Measurements from ENCODE around the gene PLAU. TPM values are rescaled to one million over a fixed set of nuclear protein-coding genes. Genes with fewer than 3 reads are reported as not detected.

Gene PLAU
- total and polyA plus RNA-seq, 9 of the 15 experiments (the other 6 are each of a cell fraction or from before 2014, with no cell fraction given), result 2.1 to 16.9 (median 3.3) TPM

DNA sequence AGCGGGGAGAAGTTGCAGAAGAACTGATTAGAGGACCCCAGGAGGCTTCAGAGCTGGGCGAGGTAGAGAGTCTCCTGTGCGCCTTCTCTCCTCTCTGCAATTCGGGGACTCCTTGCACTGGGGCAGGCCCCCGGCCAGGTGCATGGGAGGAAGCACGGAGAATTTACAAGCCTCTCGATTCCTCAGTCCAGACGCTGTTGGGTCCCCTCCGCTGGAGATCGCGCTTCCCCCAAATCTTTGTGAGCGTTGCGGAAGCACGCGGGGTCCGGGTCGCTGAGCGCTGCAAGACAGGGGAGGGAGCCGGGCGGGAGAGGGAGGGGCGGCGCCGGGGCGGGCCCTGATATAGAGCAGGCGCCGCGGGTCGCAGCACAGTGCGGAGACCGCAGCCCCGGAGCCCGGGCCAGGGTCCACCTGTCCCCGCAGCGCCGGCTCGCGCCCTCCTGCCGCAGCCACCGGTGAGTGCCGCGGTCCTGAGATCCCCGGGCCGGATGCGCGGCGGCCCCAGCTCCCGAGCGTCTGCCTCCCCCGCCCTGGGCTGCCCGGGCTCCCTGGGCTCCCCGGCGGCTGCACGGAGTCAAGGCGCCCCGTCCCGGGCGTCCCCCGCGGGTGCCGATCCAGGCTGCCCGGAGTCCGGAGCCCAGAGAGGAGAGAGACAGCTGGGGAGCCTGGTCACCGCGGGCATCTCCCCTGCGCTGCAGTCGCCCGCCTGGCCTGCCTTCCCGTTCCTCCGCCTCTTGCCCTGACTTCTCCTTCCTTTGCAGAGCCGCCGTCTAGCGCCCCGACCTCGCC, at the start of gene PLAU (continued):
- TF ChIP-seq RBFOX2 (IDR thresholded peaks at IDR 0.05; ENCODE audit: low read depth, low read length), result peak; percentile 65
- TF ChIP-seq SMAD4 (CRISPR knock-in tag; conservative IDR thresholded peaks at IDR 0.05), result peak; percentile 64
- TF ChIP-seq ZBTB17 (CRISPR knock-in tag; IDR thresholded peaks at IDR 0.05), result no peak
- TF ChIP-seq POLR2A (conservative IDR thresholded peaks at IDR 0.05), result 0 out of 2 replicates have a peak, but pooled peaks have one; percentile 31
- 0 out of 2 replicates have a peak, but pooled peaks have one; percentile 22 for TF ChIP-seq NBN (IDR thresholded peaks at IDR 0.05; ENCODE audit: low read depth)
- TF ChIP-seq HEY1 (CRISPR knock-in tag; IDR thresholded peaks at IDR 0.05; ENCODE audit: borderline replicate concordance), result no peak
- TF ChIP-seq, protein P1, sequence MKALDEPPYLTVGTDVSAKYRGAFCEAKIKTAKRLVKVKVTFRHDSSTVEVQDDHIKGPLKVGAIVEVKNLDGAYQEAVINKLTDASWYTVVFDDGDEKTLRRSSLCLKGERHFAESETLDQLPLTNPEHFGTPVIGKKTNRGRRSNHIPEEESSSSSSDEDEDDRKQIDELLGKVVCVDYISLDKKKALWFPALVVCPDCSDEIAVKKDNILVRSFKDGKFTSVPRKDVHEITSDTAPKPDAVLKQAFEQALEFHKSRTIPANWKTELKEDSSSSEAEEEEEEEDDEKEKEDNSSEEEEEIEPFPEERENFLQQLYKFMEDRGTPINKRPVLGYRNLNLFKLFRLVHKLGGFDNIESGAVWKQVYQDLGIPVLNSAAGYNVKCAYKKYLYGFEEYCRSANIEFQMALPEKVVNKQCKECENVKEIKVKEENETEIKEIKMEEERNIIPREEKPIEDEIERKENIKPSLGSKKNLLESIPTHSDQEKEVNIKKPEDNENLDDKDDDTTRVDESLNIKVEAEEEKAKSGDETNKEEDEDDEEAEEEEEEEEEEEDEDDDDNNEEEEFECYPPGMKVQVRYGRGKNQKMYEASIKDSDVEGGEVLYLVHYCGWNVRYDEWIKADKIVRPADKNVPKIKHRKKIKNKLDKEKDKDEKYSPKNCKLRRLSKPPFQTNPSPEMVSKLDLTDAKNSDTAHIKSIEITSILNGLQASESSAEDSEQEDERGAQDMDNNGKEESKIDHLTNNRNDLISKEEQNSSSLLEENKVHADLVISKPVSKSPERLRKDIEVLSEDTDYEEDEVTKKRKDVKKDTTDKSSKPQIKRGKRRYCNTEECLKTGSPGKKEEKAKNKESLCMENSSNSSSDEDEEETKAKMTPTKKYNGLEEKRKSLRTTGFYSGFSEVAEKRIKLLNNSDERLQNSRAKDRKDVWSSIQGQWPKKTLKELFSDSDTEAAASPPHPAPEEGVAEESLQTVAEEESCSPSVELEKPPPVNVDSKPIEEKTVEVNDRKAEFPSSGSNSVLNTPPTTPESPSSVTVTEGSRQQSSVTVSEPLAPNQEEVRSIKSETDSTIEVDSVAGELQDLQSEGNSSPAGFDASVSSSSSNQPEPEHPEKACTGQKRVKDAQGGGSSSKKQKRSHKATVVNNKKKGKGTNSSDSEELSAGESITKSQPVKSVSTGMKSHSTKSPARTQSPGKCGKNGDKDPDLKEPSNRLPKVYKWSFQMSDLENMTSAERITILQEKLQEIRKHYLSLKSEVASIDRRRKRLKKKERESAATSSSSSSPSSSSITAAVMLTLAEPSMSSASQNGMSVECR (CRISPR knock-in tag; IDR thresholded peaks at IDR 0.05), result 0 out of 2 replicates have a peak, but pooled peaks have one; percentile 15
- TF ChIP-seq, protein P2, sequence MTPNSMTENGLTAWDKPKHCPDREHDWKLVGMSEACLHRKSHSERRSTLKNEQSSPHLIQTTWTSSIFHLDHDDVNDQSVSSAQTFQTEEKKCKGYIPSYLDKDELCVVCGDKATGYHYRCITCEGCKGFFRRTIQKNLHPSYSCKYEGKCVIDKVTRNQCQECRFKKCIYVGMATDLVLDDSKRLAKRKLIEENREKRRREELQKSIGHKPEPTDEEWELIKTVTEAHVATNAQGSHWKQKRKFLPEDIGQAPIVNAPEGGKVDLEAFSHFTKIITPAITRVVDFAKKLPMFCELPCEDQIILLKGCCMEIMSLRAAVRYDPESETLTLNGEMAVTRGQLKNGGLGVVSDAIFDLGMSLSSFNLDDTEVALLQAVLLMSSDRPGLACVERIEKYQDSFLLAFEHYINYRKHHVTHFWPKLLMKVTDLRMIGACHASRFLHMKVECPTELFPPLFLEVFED (CRISPR knock-in tag; conservative IDR thresholded peaks at IDR 0.05), result no peak
- no peak for TF ChIP-seq SP2 (IDR thresholded peaks at IDR 0.05; ENCODE audit: extremely low read depth, low read depth, low read length, poor library complexity, severe bottlenecking)
- TF ChIP-seq ZKSCAN1 (IDR thresholded peaks at IDR 0.05; ENCODE audit: low read depth, low read length), result 0 out of 2 replicates have a peak, but pooled peaks have one; percentile 9

All from K562 (cell line).